Lower leg skin (tissue), 3 donors: ENCODE data around the gene CDCA4.

Source experiments
- CTCF ChIP-seq, 3 donors: fragments of 450-650 bp; IDR thresholded peaks; one replicate each; pipeline ENCODE4 v1.5.1; 2016; ENCODE audit warnings: antibody characterized with exemption in 3 of 3, mild to moderate bottlenecking in 3 of 3, moderate library complexity in 2 of 3
- POLR2A ChIP-seq, 2 donors: fragments of 450-650 bp; IDR thresholded peaks; one replicate each; pipeline ENCODE4 v1.6.1; 2016 to 2017; ENCODE audit warnings: antibody characterized with exemption in 2 of 2, mild to moderate bottlenecking in 1 of 2, moderate library complexity in 1 of 2

GRCh38 chr14:104989236-104989950, 31.5 kb downstream of the CDCA4 start:
- TF ChIP-seq CTCF (IDR thresholded peaks at IDR 0.05), result no peak
- no peak for TF ChIP-seq POLR2A (IDR thresholded peaks at IDR 0.05)
